Keratinocyte (primary cell): ENCODE results near the gene PATZ1. TPM values are rescaled to one million over a fixed set of nuclear protein-coding genes. Genes with fewer than 3 reads are reported as not detected.

ENCODE experiments used
- DNase-seq: peaks from one replicate; pipeline ENCODE4 v3.0.0-alpha.2; 2011; ENCODE audit warnings: low read depth, missing footprints, low spot score
- FAIRE-seq: peaks from 2 replicates; lab custom pipeline; 2011; peaks lifted over from hg19 to GRCh38; lab: Jason Lieb, UNC
- H2AFZ ChIP-seq: 2 replicates; pipeline ENCODE4 v1.6.0; 2012; ENCODE audit warnings: low read length, control low read depth, inconsistent platforms; ENCODE audit not compliant: control insufficient read depth
- H3K27ac ChIP-seq: 2 replicates; pipeline ENCODE4 v1.5.1; 2011; ENCODE audit warnings: low read length; ENCODE audit not compliant: control insufficient read depth, insufficient read depth
- H3K27me3 ChIP-seq: 3 replicates; pipeline ENCODE4 v1.6.0; 2011; ENCODE audit warnings: low read length; ENCODE audit not compliant: control insufficient read depth, insufficient read depth; ENCODE audit errors: extremely low read depth
- H3K36me3 ChIP-seq, 2 experiments: 2 replicates in 1 of 2; 3 replicates in 1 of 2; pipeline ENCODE4 v1.5.1; 2011; ENCODE audit warnings: low read length in 2 of 2, mild to moderate bottlenecking in 1 of 2; ENCODE audit not compliant: control insufficient read depth in 2 of 2, insufficient read depth in 2 of 2; ENCODE audit errors: extremely low read depth in 1 of 2
- H3K4me1 ChIP-seq: 3 replicates; pipeline ENCODE4 v1.5.1; 2011; ENCODE audit warnings: low read length; ENCODE audit not compliant: control insufficient read depth, insufficient read depth; ENCODE audit errors: extremely low read depth
- H3K4me2 ChIP-seq: 3 replicates; pipeline ENCODE4 v1.6.0; 2011; ENCODE audit warnings: low read depth, low read length; ENCODE audit not compliant: control insufficient read depth, insufficient read depth; ENCODE audit errors: extremely low read depth
- H3K4me3 ChIP-seq, 3 experiments: fragments of 200-600 bp in 1 of 3; sonication (generic) in 1 of 3; 2 replicates in 2 of 3; 3 replicates in 1 of 3; pipeline ENCODE4 v1.5.1; 2011 to 2016; ENCODE audit warnings: low read length in 3 of 3, mild to moderate bottlenecking in 3 of 3, control low read depth in 2 of 3, inconsistent platforms in 1 of 3, low read depth in 1 of 3, mixed read lengths in 1 of 3, mixed run types in 1 of 3, moderate library complexity in 1 of 3; ENCODE audit not compliant: control insufficient read depth in 2 of 3, insufficient read depth in 2 of 3; ENCODE audit errors: extremely low read depth in 1 of 3
- H3K79me2 ChIP-seq: 2 replicates; pipeline ENCODE4 v1.6.0; 2012; ENCODE audit warnings: low read length; ENCODE audit not compliant: control insufficient read depth, insufficient read depth
- H3K9ac ChIP-seq: 3 replicates; pipeline ENCODE4 v1.6.0; 2011; ENCODE audit warnings: low read length; ENCODE audit not compliant: control insufficient read depth, insufficient read depth; ENCODE audit errors: extremely low read depth
- H3K9me1 ChIP-seq: 3 replicates; pipeline ENCODE4 v1.6.0; 2011; ENCODE audit warnings: low read length; ENCODE audit not compliant: control insufficient read depth, insufficient read depth; ENCODE audit errors: extremely low read depth
- H3K9me3 ChIP-seq: 2 replicates; pipeline ENCODE4 v1.5.1; 2012; ENCODE audit warnings: low read depth, low read length; ENCODE audit not compliant: control insufficient read depth
- H4K20me1 ChIP-seq: 3 replicates; pipeline ENCODE4 v1.6.0; 2011; ENCODE audit warnings: low read length; ENCODE audit not compliant: control insufficient read depth, insufficient read depth; ENCODE audit errors: extremely low read depth
- CTCF ChIP-seq, 3 experiments: IDR thresholded peaks in 1 of 3; conservative IDR thresholded peaks in 1 of 3; optimal IDR thresholded peaks in 1 of 3; 2 replicates in 2 of 3; 3 replicates in 1 of 3; pipeline versions ENCODE3 to v1.5.1; 2011; ENCODE audit warnings: low read length in 3 of 3, mild to moderate bottlenecking in 3 of 3, moderate library complexity in 2 of 3, control low read depth in 1 of 3, inconsistent platforms in 1 of 3; ENCODE audit not compliant: insufficient read depth in 2 of 3; ENCODE audit errors: extremely low read depth in 1 of 3
- EZH2 ChIP-seq: IDR thresholded peaks from one replicate; pipeline ENCODE4 v1.6.1; 2012; ENCODE audit warnings: inconsistent platforms, mild to moderate bottlenecking, low read length, moderate library complexity
- dilution Hi-C: fragments of 300-500 bp; cut with MboI; formaldehyde crosslinking; loops from one replicate; pipeline ENCODE4 v1.7.0; 2020; ENCODE audit warnings: low sequenced_read_pairs; ENCODE audit not compliant: extremely low pct_ligation_motif_present
- polyA plus RNA-seq, 5 experiments: library from polyadenylated mRNA; depleted of rRNA in 3 of 5; stranded (reverse) in 3 of 5; stranded (forward) in 1 of 5; unstranded in 1 of 5; fragments of >200 nt; gene quantifications; 1 replicate in 1 of 5; 2 replicates in 3 of 5; 3 replicates in 1 of 5; pipeline versions ENCODE4 v1.2.1 to v1.2.3, GENCODE V29; 2011 to 2012; ENCODE audit warnings: missing spikeins in 2 of 5, low read depth in 1 of 5, low replicate concordance in 1 of 5

Gene PATZ1
- polyA plus RNA-seq, 1 donor (not counting 4 experiments of a cell fraction or from before 2014, with no cell fraction given) = 3.4 TPM

GRCh38 chr22:31278626-31279326 lies 67.4 kb downstream of the PATZ1 start:
- no peak overlapping the region for H3K27ac ChIP-seq
- H4K20me1 ChIP-seq = no peaks in the 10 kb centered on the region
- no peaks in the 10 kb centered on the region for H3K27me3 ChIP-seq
- no peak overlapping the region for H3K4me3 ChIP-seq
- H3K4me1 ChIP-seq = peaks cover 3% of the 10 kb centered on the region
- TF ChIP-seq EZH2 = no peak
- no peak for TF ChIP-seq CTCF (optimal IDR thresholded peaks at IDR 0.05 in 1 of 3, IDR thresholded peaks at IDR 0.05 in 1 of 3, conservative IDR thresholded peaks at IDR 0.05 in 1 of 3; ENCODE audit: extremely low read depth in 1 of 3, insufficient read depth in 2 of 3, low read length in 3 of 3)
- H2AFZ ChIP-seq = no peak overlapping the region
- H3K36me3 ChIP-seq = peaks cover 32 to 52% of the 10 kb centered on the region in 2 experiments
- H3K9ac ChIP-seq = no peak overlapping the region
- dilution Hi-C loops = no loop called here
- no peaks in the 10 kb centered on the region for H3K79me2 ChIP-seq
- no peaks in the 10 kb centered on the region for H3K9me1 ChIP-seq
- DNase-seq (no peak), FAIRE-seq (no peak)
- no peaks in the 10 kb centered on the region for H3K9me3 ChIP-seq
- H3K4me2 ChIP-seq = no peak overlapping the region

GRCh38 chr22:31278151-31278621 lies 68.0 kb downstream of the PATZ1 start:
- dilution Hi-C loops = no loop called here
- Histone ChIP-seq H3K4me3 (no peak overlapping the region), H3K9me3 (no peaks in the 10 kb centered on the region), H4K20me1 (no peaks in the 10 kb centered on the region), H2AFZ (no peak overlapping the region), H3K4me1 (peaks cover 3% of the 10 kb centered on the region), H3K36me3 (peaks cover 35 to 57% of the 10 kb centered on the region in 2 experiments), H3K27ac (no peak overlapping the region), H3K4me2 (no peak overlapping the region), H3K9ac (no peak overlapping the region), H3K9me1 (no peaks in the 10 kb centered on the region), H3K79me2 (no peaks in the 10 kb centered on the region), H3K27me3 (no peaks in the 10 kb centered on the region)
- DNase-seq = no peak
- no peak for FAIRE-seq
- TF ChIP-seq EZH2 (no peak), CTCF (optimal IDR thresholded peaks at IDR 0.05 in 1 of 3, IDR thresholded peaks at IDR 0.05 in 1 of 3, conservative IDR thresholded peaks at IDR 0.05 in 1 of 3; ENCODE audit: extremely low read depth in 1 of 3, insufficient read depth in 2 of 3, low read length in 3 of 3) (no peak)
